WTC11 (cell line): Measurements from ENCODE around the gene PPM1G. TPM values are rescaled to one million over a fixed set of nuclear protein-coding genes. Genes with fewer than 3 reads are reported as not detected.

Experiments used
- ATAC-seq: fragments of 200-7000 bp; cut with Tn5 transposase; 2 replicates; pipeline ENCODE4 v1.10.0; 2021; ENCODE audit warnings: mild to moderate bottlenecking, moderate library complexity
- CTCF ChIA-PET: fragments of 300-600 bp; sonication (Branson Sonifier 250); formaldehyde crosslinking; loops from one replicate; lab custom pipeline; 2021; ENCODE audit warnings: antibody characterized with exemption; lab: Charles Lee
- POLR2A ChIA-PET: fragments of 350-600 bp; sonication (Branson Sonifier 250); formaldehyde crosslinking; loops from one replicate; lab custom pipeline; 2021; ENCODE audit warnings: antibody characterized with exemption; lab: Charles Lee
- DNase-seq: peaks from one replicate; pipeline ENCODE4 v3.0.0; 2021; ENCODE audit warnings: low spot score
- H3K27ac Mint-ChIP-seq: 2 replicates; pipeline ENCODE4 v1.8.0; 2021; ENCODE audit warnings: mixed read lengths
- H3K27me3 Mint-ChIP-seq: 2 replicates; pipeline ENCODE4 v1.8.0; 2021; ENCODE audit warnings: low read depth, mild to moderate bottlenecking, moderate library complexity, mixed read lengths
- H3K36me3 Mint-ChIP-seq: 2 replicates; pipeline ENCODE4 v1.8.0; 2021; ENCODE audit warnings: mixed read lengths
- H3K4me1 Mint-ChIP-seq: 2 replicates; pipeline ENCODE4 v1.8.0; 2022; ENCODE audit warnings: mixed read lengths
- H3K4me3 Mint-ChIP-seq: 2 replicates; pipeline ENCODE4 v1.8.0; 2021; ENCODE audit warnings: mild to moderate bottlenecking, moderate library complexity, mixed read lengths
- H3K9me3 Mint-ChIP-seq: 2 replicates; pipeline ENCODE4 v1.8.0; 2021; ENCODE audit warnings: mixed read lengths
- CBFB ChIP-seq: sonication (generic); formaldehyde crosslinking; IDR thresholded peaks from 2 replicates; pipeline ENCODE4 v1.8.1; 2022; ENCODE audit warnings: mild to moderate bottlenecking, low read depth, missing genetic modification reagents
- CREM ChIP-seq: sonication (generic); formaldehyde crosslinking; IDR thresholded peaks from 2 replicates; pipeline ENCODE4 v1.8.1; 2022; ENCODE audit warnings: mild to moderate bottlenecking, missing genetic modification reagents, moderate library complexity
- EMX1 ChIP-seq: fragments of 250-450 bp; sonication (Bioruptor Pico); IDR thresholded peaks from 2 replicates; pipeline ENCODE4 v1.8.0; 2021; ENCODE audit warnings: mild to moderate bottlenecking
- GABPB1 ChIP-seq: sonication (generic); formaldehyde crosslinking; IDR thresholded peaks from 2 replicates; pipeline ENCODE4 v1.8.1; 2023; ENCODE audit warnings: mild to moderate bottlenecking, missing genetic modification reagents
- KAT7 ChIP-seq: sonication (generic); formaldehyde crosslinking; IDR thresholded peaks from 2 replicates; pipeline ENCODE4 v1.8.1; 2023; ENCODE audit warnings: missing genetic modification reagents, mild to moderate bottlenecking, borderline replicate concordance
- NR3C1 ChIP-seq: sonication (generic); formaldehyde crosslinking; conservative IDR thresholded peaks from 2 replicates; pipeline ENCODE4 v1.8.1; 2023; ENCODE audit warnings: low read depth, mild to moderate bottlenecking, missing genetic modification reagents
- OVOL2 ChIP-seq: fragments of 250-450 bp; sonication (Bioruptor Pico); IDR thresholded peaks from 2 replicates; pipeline ENCODE4 v1.9.0; 2021; ENCODE audit warnings: mild to moderate bottlenecking, borderline replicate concordance
- RELA ChIP-seq: sonication (generic); formaldehyde crosslinking; IDR thresholded peaks from 2 replicates; pipeline ENCODE4 v1.8.1; 2022; ENCODE audit warnings: missing genetic modification reagents, mild to moderate bottlenecking, borderline replicate concordance
- SMAD4 ChIP-seq: sonication (generic); formaldehyde crosslinking; IDR thresholded peaks from 2 replicates; pipeline ENCODE4 v1.8.0; 2022; ENCODE audit warnings: mild to moderate bottlenecking, missing genetic modification reagents
- TEAD4 ChIP-seq: sonication (generic); formaldehyde crosslinking; IDR thresholded peaks from 2 replicates; pipeline ENCODE4 v1.8.0; 2022; ENCODE audit warnings: mild to moderate bottlenecking, missing genetic modification reagents
- ZNF396 ChIP-seq: fragments of 250-450 bp; sonication (Bioruptor Pico); IDR thresholded peaks from 2 replicates; pipeline ENCODE4 v1.8.0; 2021; ENCODE audit warnings: mild to moderate bottlenecking, moderate library complexity, borderline replicate concordance
- ZNF423 ChIP-seq: fragments of 250-450 bp; sonication (Bioruptor Pico); IDR thresholded peaks from 2 replicates; pipeline ENCODE4 v2.1.2; 2022; ENCODE audit warnings: mild to moderate bottlenecking, moderate library complexity
- ZNF671 ChIP-seq: fragments of 250-450 bp; sonication (Bioruptor Pico); IDR thresholded peaks from 2 replicates; pipeline ENCODE4 v1.8.0; 2021; ENCODE audit warnings: mild to moderate bottlenecking
- total RNA-seq: library from RNA; stranded (reverse); gene quantifications from 3 replicates; pipeline ENCODE4 v1.2.3, GENCODE V29; 2021
- TF ChIP-seq, protein P1 (sequence below): sonication (generic); formaldehyde crosslinking; IDR thresholded peaks from 2 replicates; pipeline ENCODE4 v1.8.1; 2023; ENCODE audit warnings: mild to moderate bottlenecking, missing genetic modification reagents, moderate library complexity
- TF ChIP-seq, protein P2 (sequence below): fragments of 250-450 bp; sonication (Bioruptor Pico); IDR thresholded peaks from 2 replicates; pipeline ENCODE4 v1.9.0; 2021; ENCODE audit warnings: mild to moderate bottlenecking, borderline replicate concordance
- TF ChIP-seq, protein P3 (sequence below): sonication (generic); formaldehyde crosslinking; conservative IDR thresholded peaks from 2 replicates; pipeline ENCODE4 v1.8.1; 2022; ENCODE audit warnings: mild to moderate bottlenecking, missing genetic modification reagents
- TF ChIP-seq, protein P4 (sequence below): sonication (generic); formaldehyde crosslinking; IDR thresholded peaks from 2 replicates; pipeline ENCODE4 v1.8.1; 2023; ENCODE audit warnings: mild to moderate bottlenecking, missing genetic modification reagents, moderate library complexity
- TF ChIP-seq, protein P5 (sequence below): sonication (generic); formaldehyde crosslinking; IDR thresholded peaks from 2 replicates; pipeline ENCODE4 v1.8.0; 2023; ENCODE audit warnings: missing genetic modification reagents
- TF ChIP-seq, protein P6 (sequence below): sonication (generic); formaldehyde crosslinking; IDR thresholded peaks from 2 replicates; pipeline ENCODE4 v1.8.0; 2023; ENCODE audit warnings: missing genetic modification reagents, mild to moderate bottlenecking, borderline replicate concordance
- TF ChIP-seq, protein P7 (sequence below): sonication (generic); formaldehyde crosslinking; IDR thresholded peaks from 2 replicates; pipeline ENCODE4 v1.8.1; 2022; ENCODE audit warnings: mild to moderate bottlenecking, moderate library complexity, missing genetic modification reagents

PPM1G gene
- total RNA-seq, 1 experiment from 2014 or later, result 193 TPM

DNA sequence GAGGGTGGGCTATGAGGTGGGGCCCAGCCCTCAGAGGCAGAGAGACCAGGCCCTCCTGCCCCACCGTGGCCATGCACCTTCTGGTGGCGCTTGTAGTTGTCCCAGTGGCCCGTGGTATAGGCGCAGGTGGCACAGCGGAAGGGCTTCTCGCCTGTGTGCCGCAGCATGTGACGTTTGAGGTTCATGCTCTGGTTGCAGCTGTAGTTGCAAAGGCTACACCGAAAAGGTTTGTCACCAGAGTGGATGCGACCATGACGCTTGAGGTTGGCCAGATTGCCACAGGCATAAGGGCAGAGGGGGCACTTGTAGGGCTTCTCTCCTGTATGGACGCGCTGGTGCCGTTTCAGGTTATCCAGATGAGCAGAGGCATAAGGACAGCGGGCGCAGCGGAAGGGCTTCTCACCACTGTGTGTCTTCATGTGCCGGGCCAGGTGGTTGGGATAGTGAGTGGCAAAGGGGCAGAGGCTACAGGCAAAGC, 31.7 kb downstream of the PPM1G start (continued):
- TF ChIP-seq, protein P1, sequence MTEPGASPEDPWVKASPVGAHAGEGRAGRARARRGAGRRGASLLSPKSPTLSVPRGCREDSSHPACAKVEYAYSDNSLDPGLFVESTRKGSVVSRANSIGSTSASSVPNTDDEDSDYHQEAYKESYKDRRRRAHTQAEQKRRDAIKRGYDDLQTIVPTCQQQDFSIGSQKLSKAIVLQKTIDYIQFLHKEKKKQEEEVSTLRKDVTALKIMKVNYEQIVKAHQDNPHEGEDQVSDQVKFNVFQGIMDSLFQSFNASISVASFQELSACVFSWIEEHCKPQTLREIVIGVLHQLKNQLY, result no peak
- no peak for TF ChIP-seq ZNF671 (CRISPR knock-in tag)

DNA sequence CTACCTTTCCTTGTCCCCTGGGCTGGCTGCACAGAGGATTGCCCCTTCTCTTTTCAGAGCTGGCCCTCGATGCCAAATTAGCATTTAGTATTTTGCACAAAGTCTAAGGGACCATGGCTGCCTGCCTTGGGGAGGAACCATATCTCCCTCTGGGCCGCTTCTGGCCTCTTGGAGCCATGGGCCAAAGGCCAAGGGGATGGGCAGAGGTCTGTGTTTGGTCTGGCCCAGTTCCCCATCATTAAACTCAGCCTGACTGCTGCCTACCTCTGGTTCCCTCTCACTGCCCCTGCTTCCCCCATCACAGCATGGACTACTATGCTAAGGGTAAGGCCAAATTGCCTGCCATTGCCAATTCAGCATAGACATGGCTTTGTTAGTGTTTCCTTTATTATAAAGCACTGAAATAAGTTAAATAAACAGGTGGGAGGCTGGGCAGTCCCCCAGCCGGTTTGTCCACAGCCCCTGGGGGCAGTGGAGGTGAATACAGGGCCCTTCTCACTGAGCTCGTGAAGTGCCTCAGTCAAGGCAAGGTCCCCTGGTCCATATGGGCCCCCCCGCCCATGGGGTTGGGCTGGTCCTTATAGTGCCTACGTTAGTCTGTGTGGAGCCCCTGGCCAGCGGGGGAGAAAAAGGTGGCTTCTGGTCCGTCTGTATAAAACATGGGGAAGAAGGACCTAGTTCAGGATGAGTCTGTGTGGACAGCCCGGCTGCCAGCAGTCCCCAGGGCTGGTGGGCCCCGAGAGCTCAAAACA, 32.3 kb downstream of the PPM1G start:
- no peak for ATAC-seq
- Mint-ChIP-seq H3K27ac (0 out of 2 replicates have a peak overlapping the region, but pooled peaks have one; percentile 49), H3K4me3 (no peak overlapping the region), H3K36me3 (peaks cover 63% of the 10 kb centered on the region), H3K4me1 (peaks cover 25% of the 10 kb centered on the region), H3K9me3 (no peaks in the 10 kb centered on the region), H3K27me3 (no peaks in the 10 kb centered on the region; the same call in 1 of the 2 replicates)
- DNase-seq, result no peak
- ChIA-PET CTCF (no interaction called here), POLR2A (interaction anchor here (0.7 kb wide), 1 partner anchor 55 kb away, joined by 3 read pairs; the partner anchor contains the start of gene MPV17)
- TF ChIP-seq EMX1 (no peak), NR3C1 (CRISPR knock-in tag) (no peak), SMAD4 (CRISPR knock-in tag) (no peak), CREM (CRISPR knock-in tag) (no peak), ZNF396 (no peak), GABPB1 (CRISPR knock-in tag) (no peak), OVOL2 (CRISPR knock-in tag) (no peak), TEAD4 (CRISPR knock-in tag) (no peak), RELA (CRISPR knock-in tag) (no peak), ZNF423 (CRISPR knock-in tag) (no peak), CBFB (CRISPR knock-in tag) (no peak), KAT7 (no peak)
- TF ChIP-seq, protein P2, sequence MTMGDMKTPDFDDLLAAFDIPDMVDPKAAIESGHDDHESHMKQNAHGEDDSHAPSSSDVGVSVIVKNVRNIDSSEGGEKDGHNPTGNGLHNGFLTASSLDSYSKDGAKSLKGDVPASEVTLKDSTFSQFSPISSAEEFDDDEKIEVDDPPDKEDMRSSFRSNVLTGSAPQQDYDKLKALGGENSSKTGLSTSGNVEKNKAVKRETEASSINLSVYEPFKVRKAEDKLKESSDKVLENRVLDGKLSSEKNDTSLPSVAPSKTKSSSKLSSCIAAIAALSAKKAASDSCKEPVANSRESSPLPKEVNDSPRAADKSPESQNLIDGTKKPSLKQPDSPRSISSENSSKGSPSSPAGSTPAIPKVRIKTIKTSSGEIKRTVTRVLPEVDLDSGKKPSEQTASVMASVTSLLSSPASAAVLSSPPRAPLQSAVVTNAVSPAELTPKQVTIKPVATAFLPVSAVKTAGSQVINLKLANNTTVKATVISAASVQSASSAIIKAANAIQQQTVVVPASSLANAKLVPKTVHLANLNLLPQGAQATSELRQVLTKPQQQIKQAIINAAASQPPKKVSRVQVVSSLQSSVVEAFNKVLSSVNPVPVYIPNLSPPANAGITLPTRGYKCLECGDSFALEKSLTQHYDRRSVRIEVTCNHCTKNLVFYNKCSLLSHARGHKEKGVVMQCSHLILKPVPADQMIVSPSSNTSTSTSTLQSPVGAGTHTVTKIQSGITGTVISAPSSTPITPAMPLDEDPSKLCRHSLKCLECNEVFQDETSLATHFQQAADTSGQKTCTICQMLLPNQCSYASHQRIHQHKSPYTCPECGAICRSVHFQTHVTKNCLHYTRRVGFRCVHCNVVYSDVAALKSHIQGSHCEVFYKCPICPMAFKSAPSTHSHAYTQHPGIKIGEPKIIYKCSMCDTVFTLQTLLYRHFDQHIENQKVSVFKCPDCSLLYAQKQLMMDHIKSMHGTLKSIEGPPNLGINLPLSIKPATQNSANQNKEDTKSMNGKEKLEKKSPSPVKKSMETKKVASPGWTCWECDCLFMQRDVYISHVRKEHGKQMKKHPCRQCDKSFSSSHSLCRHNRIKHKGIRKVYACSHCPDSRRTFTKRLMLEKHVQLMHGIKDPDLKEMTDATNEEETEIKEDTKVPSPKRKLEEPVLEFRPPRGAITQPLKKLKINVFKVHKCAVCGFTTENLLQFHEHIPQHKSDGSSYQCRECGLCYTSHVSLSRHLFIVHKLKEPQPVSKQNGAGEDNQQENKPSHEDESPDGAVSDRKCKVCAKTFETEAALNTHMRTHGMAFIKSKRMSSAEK (CRISPR knock-in tag), result no peak
- TF ChIP-seq, protein P3, sequence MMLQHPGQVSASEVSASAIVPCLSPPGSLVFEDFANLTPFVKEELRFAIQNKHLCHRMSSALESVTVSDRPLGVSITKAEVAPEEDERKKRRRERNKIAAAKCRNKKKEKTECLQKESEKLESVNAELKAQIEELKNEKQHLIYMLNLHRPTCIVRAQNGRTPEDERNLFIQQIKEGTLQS (CRISPR knock-in tag), result no peak
- TF ChIP-seq, protein P4, sequence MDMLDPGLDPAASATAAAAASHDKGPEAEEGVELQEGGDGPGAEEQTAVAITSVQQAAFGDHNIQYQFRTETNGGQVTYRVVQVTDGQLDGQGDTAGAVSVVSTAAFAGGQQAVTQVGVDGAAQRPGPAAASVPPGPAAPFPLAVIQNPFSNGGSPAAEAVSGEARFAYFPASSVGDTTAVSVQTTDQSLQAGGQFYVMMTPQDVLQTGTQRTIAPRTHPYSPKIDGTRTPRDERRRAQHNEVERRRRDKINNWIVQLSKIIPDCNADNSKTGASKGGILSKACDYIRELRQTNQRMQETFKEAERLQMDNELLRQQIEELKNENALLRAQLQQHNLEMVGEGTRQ (CRISPR knock-in tag), result no peak
- TF ChIP-seq, protein P5, sequence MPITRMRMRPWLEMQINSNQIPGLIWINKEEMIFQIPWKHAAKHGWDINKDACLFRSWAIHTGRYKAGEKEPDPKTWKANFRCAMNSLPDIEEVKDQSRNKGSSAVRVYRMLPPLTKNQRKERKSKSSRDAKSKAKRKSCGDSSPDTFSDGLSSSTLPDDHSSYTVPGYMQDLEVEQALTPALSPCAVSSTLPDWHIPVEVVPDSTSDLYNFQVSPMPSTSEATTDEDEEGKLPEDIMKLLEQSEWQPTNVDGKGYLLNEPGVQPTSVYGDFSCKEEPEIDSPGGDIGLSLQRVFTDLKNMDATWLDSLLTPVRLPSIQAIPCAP, result no peak
- TF ChIP-seq, protein P6, sequence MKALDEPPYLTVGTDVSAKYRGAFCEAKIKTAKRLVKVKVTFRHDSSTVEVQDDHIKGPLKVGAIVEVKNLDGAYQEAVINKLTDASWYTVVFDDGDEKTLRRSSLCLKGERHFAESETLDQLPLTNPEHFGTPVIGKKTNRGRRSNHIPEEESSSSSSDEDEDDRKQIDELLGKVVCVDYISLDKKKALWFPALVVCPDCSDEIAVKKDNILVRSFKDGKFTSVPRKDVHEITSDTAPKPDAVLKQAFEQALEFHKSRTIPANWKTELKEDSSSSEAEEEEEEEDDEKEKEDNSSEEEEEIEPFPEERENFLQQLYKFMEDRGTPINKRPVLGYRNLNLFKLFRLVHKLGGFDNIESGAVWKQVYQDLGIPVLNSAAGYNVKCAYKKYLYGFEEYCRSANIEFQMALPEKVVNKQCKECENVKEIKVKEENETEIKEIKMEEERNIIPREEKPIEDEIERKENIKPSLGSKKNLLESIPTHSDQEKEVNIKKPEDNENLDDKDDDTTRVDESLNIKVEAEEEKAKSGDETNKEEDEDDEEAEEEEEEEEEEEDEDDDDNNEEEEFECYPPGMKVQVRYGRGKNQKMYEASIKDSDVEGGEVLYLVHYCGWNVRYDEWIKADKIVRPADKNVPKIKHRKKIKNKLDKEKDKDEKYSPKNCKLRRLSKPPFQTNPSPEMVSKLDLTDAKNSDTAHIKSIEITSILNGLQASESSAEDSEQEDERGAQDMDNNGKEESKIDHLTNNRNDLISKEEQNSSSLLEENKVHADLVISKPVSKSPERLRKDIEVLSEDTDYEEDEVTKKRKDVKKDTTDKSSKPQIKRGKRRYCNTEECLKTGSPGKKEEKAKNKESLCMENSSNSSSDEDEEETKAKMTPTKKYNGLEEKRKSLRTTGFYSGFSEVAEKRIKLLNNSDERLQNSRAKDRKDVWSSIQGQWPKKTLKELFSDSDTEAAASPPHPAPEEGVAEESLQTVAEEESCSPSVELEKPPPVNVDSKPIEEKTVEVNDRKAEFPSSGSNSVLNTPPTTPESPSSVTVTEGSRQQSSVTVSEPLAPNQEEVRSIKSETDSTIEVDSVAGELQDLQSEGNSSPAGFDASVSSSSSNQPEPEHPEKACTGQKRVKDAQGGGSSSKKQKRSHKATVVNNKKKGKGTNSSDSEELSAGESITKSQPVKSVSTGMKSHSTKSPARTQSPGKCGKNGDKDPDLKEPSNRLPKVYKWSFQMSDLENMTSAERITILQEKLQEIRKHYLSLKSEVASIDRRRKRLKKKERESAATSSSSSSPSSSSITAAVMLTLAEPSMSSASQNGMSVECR (CRISPR knock-in tag), result no peak
- TF ChIP-seq, protein P7, sequence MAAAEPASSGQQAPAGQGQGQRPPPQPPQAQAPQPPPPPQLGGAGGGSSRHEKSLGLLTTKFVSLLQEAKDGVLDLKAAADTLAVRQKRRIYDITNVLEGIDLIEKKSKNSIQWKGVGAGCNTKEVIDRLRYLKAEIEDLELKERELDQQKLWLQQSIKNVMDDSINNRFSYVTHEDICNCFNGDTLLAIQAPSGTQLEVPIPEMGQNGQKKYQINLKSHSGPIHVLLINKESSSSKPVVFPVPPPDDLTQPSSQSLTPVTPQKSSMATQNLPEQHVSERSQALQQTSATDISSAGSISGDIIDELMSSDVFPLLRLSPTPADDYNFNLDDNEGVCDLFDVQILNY (CRISPR knock-in tag), result no peak
